Kidney epithelial cell (primary cell): ENCODE measurements around the gene MYO10. TPM values are rescaled to one million over a fixed set of nuclear protein-coding genes. Genes with fewer than 3 reads are reported as not detected.

Experiments used
- DNase-seq: peaks from one replicate; pipeline ENCODE4 v3.0.0-alpha.2; 2010; ENCODE audit warnings: low read depth
- H3K27me3 ChIP-seq: 2 replicates; pipeline ENCODE4 v1.6.0; 2011; ENCODE audit warnings: low read length; ENCODE audit not compliant: control insufficient read depth, insufficient read depth
- H3K36me3 ChIP-seq: 2 replicates; pipeline ENCODE4 v1.5.1; 2011; ENCODE audit warnings: low read length; ENCODE audit not compliant: control insufficient read depth, insufficient read depth
- H3K4me3 ChIP-seq: 2 replicates; pipeline ENCODE4 v1.5.1; 2011; ENCODE audit warnings: low read depth, mild to moderate bottlenecking, control low read depth, low read length
- CTCF ChIP-seq: IDR thresholded peaks from 2 replicates; pipeline ENCODE4 v1.5.1; 2011; ENCODE audit warnings: mild to moderate bottlenecking, moderate library complexity, low read length, control low read depth, inconsistent platforms; ENCODE audit not compliant: insufficient read depth, poor library complexity, severe bottlenecking
- total RNA-seq: library from RNA; depleted of rRNA; stranded (reverse); fragments of >200 nt; gene quantifications from 2 replicates; pipeline ENCODE4 v1.2.3, GENCODE V29; 2015

Gene MYO10
- total RNA-seq, 1 donor from 2014 or later: 80.3 TPM

- Histone ChIP-seq H3K4me3 (no peak overlapping the region), H3K27me3 (no peaks in the 10 kb centered on the region), H3K36me3 (no peaks in the 10 kb centered on the region)
- no peak for TF ChIP-seq CTCF
- DNase-seq: no peak
Observed at GRCh38 chr5:16926417-16926816, 9.7 kb downstream of the MYO10 start.

- H3K27me3 ChIP-seq: no peaks in the 10 kb centered on the region
- no peak for TF ChIP-seq CTCF
- no peaks in the 10 kb centered on the region for H3K36me3 ChIP-seq
- no peak overlapping the region for H3K4me3 ChIP-seq
- no peak for DNase-seq
Observed at GRCh38 chr5:16924206-16924605, 11.9 kb downstream of the MYO10 start.

GRCh38 chr5:16922430-16922829 is 13.7 kb downstream of the MYO10 start:
- Histone ChIP-seq H3K36me3 (no peaks in the 10 kb centered on the region), H3K4me3 (no peak overlapping the region), H3K27me3 (no peaks in the 10 kb centered on the region)
- no peak for TF ChIP-seq CTCF
- DNase-seq: no peak

- no peak for TF ChIP-seq CTCF
- Histone ChIP-seq H3K36me3 (no peaks in the 10 kb centered on the region), H3K27me3 (no peaks in the 10 kb centered on the region), H3K4me3 (no peak overlapping the region)
- no peak for DNase-seq
Observed at GRCh38 chr5:16921211-16921610, 14.9 kb downstream of the MYO10 start.

GRCh38 chr5:16920109-16920816 is 15.8 kb downstream of the MYO10 start:
- no peaks in the 10 kb centered on the region for H3K27me3 ChIP-seq
- H3K36me3 ChIP-seq: no peaks in the 10 kb centered on the region
- DNase-seq: no peak
- H3K4me3 ChIP-seq: no peak overlapping the region
- TF ChIP-seq CTCF: no peak
